Gastroesophageal sphincter (tissue), 3 donors: ENCODE data around the gene UBL4A.
A peak's percentile ranks its signal among the peaks of the same experiment; 100 is the strongest.

Experiments
- POLR2A ChIP-seq, 2 donors: fragments of 450-650 bp; IDR thresholded peaks; one replicate each; pipeline ENCODE4 v1.6.1; 2017; ENCODE audit warnings: antibody characterized with exemption in 2 of 2, mild to moderate bottlenecking in 2 of 2, moderate library complexity in 1 of 2
- TF ChIP-seq, protein P1 (sequence below), 4 experiments: fragments of 200-600 bp in 2 of 4; fragments of 450-650 bp in 2 of 4; sonication (generic) in 1 of 4; IDR thresholded peaks; one replicate each; pipeline ENCODE4 v1.5.1; 2017 to 2019; ENCODE audit warnings: antibody characterized with exemption in 4 of 4, mild to moderate bottlenecking in 2 of 4, moderate library complexity in 2 of 4

- TF ChIP-seq, protein P1, sequence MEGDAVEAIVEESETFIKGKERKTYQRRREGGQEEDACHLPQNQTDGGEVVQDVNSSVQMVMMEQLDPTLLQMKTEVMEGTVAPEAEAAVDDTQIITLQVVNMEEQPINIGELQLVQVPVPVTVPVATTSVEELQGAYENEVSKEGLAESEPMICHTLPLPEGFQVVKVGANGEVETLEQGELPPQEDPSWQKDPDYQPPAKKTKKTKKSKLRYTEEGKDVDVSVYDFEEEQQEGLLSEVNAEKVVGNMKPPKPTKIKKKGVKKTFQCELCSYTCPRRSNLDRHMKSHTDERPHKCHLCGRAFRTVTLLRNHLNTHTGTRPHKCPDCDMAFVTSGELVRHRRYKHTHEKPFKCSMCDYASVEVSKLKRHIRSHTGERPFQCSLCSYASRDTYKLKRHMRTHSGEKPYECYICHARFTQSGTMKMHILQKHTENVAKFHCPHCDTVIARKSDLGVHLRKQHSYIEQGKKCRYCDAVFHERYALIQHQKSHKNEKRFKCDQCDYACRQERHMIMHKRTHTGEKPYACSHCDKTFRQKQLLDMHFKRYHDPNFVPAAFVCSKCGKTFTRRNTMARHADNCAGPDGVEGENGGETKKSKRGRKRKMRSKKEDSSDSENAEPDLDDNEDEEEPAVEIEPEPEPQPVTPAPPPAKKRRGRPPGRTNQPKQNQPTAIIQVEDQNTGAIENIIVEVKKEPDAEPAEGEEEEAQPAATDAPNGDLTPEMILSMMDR (IDR thresholded peaks at IDR 0.05): no peak
- TF ChIP-seq POLR2A (IDR thresholded peaks at IDR 0.05): peak; percentile 30 to 61
These were observed 49.2 kb downstream of the UBL4A start, which contains the start of gene GDI1 for GRCh38 chrX:154436983-154437752.
